Measurements from ENCODE around the gene HSPA4. TPM values are rescaled to one million over a fixed set of nuclear protein-coding genes. Genes with fewer than 3 reads are reported as not detected.

Gene HSPA4
- total and polyA plus RNA-seq, 2 of the 13 experiments (the other 11 are each of a cell fraction or from before 2014, with no cell fraction given) = 36.6 to 231 TPM

GRCh38 chr5:133051542-133052316, at the start of gene HSPA4 (continued):
- TF ChIP-seq, protein P1, sequence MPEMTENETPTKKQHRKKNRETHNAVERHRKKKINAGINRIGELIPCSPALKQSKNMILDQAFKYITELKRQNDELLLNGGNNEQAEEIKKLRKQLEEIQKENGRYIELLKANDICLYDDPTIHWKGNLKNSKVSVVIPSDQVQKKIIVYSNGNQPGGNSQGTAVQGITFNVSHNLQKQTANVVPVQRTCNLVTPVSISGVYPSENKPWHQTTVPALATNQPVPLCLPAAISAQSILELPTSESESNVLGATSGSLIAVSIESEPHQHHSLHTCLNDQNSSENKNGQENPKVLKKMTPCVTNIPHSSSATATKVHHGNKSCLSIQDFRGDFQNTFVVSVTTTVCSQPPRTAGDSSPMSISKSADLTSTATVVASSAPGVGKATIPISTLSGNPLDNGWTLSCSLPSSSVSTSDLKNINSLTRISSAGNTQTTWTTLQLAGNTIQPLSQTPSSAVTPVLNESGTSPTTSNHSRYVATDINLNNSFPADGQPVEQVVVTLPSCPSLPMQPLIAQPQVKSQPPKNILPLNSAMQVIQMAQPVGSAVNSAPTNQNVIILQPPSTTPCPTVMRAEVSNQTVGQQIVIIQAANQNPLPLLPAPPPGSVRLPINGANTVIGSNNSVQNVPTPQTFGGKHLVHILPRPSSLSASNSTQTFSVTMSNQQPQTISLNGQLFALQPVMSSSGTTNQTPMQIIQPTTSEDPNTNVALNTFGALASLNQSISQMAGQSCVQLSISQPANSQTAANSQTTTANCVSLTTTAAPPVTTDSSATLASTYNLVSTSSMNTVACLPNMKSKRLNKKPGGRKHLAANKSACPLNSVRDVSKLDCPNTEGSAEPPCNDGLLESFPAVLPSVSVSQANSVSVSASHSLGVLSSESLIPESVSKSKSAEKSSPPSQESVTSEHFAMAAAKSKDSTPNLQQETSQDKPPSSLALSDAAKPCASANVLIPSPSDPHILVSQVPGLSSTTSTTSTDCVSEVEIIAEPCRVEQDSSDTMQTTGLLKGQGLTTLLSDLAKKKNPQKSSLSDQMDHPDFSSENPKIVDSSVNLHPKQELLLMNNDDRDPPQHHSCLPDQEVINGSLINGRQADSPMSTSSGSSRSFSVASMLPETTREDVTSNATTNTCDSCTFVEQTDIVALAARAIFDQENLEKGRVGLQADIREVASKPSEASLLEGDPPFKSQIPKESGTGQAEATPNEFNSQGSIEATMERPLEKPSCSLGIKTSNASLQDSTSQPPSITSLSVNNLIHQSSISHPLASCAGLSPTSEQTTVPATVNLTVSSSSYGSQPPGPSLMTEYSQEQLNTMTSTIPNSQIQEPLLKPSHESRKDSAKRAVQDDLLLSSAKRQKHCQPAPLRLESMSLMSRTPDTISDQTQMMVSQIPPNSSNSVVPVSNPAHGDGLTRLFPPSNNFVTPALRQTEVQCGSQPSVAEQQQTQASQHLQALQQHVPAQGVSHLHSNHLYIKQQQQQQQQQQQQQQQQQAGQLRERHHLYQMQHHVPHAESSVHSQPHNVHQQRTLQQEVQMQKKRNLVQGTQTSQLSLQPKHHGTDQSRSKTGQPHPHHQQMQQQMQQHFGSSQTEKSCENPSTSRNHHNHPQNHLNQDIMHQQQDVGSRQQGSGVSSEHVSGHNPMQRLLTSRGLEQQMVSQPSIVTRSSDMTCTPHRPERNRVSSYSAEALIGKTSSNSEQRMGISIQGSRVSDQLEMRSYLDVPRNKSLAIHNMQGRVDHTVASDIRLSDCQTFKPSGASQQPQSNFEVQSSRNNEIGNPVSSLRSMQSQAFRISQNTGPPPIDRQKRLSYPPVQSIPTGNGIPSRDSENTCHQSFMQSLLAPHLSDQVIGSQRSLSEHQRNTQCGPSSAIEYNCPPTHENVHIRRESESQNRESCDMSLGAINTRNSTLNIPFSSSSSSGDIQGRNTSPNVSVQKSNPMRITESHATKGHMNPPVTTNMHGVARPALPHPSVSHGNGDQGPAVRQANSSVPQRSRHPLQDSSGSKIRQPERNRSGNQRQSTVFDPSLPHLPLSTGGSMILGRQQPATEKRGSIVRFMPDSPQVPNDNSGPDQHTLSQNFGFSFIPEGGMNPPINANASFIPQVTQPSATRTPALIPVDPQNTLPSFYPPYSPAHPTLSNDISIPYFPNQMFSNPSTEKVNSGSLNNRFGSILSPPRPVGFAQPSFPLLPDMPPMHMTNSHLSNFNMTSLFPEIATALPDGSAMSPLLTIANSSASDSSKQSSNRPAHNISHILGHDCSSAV (CRISPR knock-in tag; IDR thresholded peaks at IDR 0.05; ENCODE audit: borderline replicate concordance) = no peak
- TF ChIP-seq ZNF746 (CRISPR knock-in tag; IDR thresholded peaks at IDR 0.05) (peak; percentile 63; the same call in 1 of the 2 replicates), SRSF4 (IDR thresholded peaks at IDR 0.05; ENCODE audit: low read depth, low read length, poor library complexity, severe bottlenecking) (no peak), ZNF841 (CRISPR knock-in tag; IDR thresholded peaks at IDR 0.05; ENCODE audit: borderline replicate concordance) (no peak), ZNF605 (CRISPR knock-in tag; IDR thresholded peaks at IDR 0.05) (peak; percentile 91; the same call in 1 of the 2 replicates)
